Fibroblast of skin of scalp (primary cell): Measurements from ENCODE around the gene REPS2.
A peak's percentile ranks its signal among the peaks of the same experiment; 100 is the strongest.
"Not testable (repeated sequence)": the region's sequence is repeated elsewhere in the genome, so short reads cannot be mapped to it uniquely, and the experiment has no call there.

Experiments
- DNase-seq: peaks from one replicate; pipeline ENCODE4 v3.0.0-alpha.2; 2013

Gene REPS2

DNA sequence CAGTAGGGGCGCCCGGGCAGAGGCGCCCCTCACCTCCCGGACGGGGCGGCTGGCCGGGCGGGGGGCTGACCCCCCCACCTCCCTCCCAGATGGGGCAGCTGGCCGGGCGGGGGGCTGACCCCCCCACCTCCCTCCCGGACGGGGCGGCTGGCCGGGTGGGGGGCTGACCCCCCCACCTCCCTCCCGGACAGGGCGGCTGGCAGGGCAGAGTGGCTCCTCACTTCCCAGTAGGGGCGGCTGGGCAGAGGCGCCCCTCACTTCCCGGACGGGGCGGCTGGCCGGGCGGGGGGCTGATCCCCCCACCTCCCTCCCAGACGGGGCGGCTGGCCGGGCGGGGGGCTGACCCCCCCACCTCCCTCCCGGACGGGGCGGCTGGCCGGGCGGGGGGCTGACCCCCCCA, 18.5 kb downstream of the REPS2 start:
- not testable (repeated sequence) for DNase-seq

DNA sequence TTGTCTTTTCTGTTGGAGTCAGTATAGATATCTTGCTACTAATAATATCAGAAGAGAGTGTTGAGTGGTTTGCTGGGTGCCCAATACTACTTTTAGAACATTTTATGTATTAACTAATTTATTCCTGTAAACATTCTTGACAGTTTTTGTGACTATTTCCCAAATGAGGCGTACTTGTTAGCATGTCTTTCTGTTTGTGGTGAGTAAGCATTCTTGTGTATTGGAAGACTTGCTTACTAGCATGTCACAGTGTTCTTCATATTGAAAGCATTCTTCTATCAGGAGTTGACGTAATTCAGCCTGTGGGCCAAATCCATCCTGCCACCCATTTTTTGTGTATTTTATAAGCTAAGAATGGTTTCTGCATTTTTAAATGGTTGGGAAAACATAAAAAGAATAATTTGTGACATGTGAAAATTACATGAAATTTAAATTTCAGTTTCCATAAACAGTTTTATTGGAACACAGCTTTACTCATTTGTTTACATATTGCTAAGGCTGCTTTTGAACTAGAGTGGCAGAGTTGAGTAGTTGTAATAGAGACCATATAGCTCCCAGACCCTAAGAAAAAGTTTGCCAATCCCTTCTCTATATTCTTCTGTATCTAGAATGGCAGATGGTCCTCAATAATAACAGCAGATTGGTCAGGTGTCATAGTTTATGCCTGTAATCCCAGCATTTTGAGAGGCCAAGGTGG, 20.4 kb downstream of the REPS2 start:
- DNase-seq, result no peak

DNA sequence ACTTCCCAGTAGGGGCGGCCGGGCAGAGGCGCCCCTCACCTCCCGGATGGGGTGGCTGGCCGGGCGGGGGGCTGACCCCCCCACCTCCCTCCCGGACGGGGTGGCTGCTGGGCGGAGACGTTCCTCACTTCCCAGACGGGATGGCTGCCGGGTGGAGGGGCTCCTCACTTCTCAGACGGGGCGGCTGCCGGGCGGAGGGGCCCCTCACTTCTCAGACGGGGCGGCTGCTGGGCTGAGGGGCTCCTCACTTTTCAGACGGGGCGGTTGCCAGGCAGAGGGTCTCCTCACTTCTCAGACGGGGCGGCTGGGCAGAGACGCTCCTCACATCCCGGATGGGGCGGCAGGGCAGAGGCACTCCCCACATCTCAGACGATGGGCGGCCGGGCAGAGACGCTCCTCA, 22.3 kb downstream of the REPS2 start:
- not testable (repeated sequence) for DNase-seq

DNA sequence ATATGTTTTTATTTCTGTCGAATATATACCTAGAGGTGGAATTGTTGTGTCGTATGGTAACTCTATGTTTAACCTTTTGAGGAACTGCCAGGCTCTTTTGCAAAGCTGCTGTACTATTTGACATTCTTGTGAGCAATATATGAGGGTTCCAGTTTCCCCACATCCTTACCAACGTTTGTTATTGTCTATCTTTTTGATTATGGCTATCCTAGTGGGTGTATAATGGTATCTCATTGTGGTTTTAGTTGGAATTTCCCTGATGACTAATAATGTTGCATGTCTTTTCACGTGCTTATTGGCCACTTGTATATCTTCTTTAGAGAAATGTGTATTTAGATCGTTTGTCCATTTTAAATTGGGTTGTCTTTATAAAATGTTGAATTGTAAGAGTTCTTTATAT, 24.5 kb downstream of the REPS2 start:
- peak; percentile 18 for DNase-seq

DNA sequence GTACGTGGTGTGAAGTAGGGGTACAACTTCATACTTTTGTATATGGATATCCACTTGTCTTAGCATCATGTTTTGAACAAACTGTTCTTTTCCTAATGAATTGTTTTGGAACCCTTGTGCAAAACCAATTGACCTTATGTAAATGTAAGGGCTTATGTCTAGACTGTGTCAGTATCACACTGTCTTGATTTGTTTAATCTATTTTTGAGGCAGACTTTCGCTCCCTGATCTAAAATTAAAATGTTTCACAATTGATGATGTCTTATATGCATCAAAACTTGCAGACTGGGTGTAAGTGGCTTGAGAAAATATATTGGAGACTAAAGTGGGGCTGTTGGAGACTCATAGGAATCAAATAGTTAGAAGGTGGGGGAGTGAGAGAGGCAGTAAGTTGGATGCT, 25.2 kb downstream of the REPS2 start:
- DNase-seq, result no peak

DNA sequence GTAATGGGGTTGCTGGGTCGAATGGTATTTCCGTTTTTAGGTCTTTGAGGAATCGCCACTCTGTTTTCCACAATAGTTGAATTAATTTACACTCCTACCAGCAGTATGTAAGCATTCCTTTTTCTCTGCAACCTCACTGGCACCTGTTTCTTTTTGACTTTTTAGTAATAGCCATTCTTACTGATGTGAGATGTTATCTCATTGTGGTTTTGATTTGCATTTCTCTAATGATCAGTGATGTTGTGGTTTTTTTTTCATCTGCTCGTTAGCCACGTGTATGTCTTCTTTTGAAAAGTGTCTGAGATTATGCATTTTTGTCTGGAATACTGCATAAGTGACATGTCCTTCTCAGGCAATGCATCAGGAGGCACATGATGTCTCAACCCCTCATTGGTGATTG, 28.8 kb downstream of the REPS2 start:
- no peak for DNase-seq

DNA sequence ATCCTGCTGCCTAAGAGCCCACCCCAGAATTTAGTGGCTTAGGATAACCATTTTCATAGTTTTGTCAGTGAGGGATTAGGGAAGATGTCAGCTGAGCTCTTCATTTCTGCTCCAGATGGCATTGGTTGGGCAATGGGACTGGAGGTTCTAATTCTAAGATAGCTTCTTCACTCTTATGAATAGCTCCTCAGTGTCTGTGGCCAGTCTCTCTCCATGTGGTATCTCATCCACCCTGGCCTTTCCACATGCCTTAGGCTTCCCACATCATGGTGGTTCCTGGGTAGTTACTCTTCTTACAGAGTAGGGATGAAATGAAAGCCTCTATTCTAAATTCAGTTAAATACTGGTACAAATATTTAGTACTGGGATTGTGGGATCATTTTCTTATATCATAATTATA, 31.3 kb downstream of the REPS2 start:
- DNase-seq, result no peak

DNA sequence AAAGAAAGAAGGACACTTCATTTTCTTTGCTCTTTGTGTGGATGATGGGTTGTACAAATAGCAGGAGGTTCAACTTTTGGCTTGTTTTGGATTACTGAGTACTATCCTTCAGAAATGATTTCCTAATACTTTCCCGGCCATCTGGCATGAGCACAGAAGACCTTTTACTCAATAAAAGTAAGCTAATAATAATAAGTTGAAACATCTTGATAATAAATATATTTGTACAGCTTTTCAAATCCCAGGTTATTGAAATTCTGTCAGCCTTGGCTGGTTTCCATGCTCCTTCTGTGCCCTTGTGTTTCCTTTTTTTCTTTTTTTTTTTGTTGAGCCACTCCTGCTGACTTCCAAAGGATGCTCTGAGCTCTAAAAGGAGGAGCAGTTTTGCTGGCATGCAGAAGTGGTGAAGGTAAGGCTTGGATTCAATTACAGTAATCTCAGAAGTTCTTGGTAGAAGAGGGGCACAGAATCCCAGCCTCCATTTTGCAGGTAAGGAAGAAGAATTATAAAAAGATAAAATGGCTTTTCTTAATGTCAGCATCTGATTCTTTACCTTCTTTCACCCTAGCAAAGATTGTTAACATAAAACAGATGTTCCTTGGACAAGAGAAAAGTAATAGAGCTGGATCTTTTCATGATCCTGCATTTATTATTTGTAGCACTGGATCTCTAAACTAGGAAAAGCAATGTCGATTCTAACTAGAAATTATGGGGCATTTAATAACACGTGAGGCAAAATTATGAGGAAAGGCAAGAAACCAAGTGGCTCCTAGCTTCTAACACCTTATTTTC, 31.9 kb downstream of the REPS2 start:
- DNase-seq, result no peak

DNA sequence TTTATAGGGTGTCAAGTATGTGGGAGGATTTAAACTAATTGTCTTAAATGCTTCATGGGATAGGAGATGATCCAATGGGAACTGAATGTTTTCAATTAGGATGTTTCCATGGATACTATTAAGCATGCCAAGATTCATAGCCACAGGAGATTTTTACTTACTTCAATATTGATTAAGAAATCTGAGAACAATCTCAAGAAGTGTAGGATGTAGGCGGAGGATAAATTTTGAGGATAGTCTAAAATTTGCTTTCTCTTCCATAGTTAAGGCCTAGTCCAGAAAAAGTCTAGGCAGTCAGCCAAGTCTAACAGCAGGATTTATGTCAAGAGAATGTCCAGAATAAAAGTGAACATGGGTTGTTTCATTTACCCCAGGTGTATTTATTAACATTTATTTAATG, 32.8 kb downstream of the REPS2 start:
- peak; percentile 6 for DNase-seq

DNA sequence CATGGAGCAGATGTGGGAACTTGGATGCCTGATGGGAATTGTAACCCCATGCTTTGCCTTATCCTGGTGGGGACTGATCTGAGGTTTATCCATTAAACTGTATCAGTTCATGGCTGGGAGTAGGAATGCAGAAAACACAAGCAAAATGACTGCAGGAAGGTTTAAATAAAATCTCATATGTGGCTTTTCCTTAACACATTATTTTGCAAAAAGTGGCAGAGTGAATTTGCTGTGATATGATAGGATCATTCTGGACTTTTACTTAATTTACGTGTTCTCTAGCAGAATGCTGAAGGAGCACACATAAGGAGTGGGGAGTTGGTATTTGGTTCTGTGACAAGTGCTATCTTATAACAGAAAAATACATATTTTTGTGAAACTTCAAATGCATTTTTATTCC, 34.8 kb downstream of the REPS2 start:
- no peak for DNase-seq

DNA sequence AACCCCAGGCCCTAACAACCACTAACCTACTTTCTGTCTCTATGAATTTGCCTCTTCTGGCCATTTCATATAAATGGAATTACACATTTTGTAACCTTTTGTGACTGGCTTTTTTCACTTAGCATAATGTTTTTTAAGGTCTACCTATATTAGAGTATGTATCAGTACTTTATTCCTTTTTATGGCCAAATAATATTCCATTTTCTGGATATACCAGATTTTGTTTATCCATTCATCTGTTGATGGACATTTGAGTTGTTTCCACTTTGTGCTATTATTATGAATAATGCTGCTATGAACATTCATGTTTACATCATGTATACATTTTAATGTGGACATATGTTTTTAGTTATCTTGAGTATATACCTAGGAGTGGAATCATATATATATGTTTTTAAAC, 35.5 kb downstream of the REPS2 start:
- DNase-seq, result no peak

DNA sequence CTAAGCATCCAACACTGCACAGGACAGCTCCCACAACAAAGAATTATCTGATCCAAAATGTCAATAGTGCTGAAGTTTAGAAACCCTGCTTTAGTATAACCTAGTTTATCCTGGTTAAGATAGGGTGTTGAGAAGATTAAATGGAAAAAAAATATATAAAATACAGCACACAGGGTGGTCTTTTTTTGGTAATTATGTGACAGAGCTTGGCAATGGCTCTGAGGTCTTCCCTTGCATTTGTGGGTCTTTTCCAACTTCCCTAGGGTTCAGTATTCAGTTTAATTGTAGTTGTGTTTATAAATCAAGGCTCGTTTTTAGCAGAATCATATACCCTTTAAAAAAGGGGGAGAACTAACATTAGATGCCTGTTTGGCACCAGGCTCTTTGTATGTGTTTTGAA, 36.6 kb downstream of the REPS2 start:
- DNase-seq, result no peak

DNA sequence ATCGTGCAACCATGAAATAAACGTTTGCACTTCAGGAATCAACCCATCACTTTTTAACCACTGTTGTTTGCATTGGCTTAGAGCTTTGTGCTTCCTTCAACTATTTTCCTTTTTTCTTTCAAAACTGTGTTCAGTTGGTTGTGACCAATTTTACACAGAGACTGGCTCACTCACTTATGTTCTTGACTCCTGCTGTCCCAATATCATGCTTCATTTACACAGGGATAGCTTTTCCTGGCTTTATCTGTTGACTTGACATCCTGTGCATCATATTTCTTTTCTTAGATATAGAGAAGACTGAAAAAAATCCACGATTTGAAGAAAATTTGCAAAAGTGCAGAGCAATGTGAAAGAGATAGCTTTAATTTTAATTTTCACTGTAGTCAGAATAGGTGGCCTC, 38.8 kb downstream of the REPS2 start:
- no peak for DNase-seq

DNA sequence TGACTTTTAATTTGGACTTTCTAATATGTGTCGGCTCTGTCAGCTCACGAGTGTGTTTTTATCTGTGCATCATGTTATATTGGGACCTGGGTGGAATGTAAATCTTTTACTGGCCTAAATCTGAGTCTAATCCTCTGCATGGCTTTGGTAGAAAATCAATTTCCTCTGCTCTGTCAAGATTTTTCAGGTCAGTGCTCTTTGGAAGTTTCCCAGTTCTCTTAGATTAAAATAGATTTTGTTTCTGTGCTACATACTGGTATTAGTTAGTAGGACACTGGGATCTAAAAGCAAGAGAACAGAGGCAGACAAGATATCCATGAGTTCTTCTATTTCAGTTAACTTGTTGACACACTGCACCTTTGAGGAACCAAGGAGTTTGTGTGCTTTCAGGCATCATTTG, 39.7 kb downstream of the REPS2 start:
- DNase-seq, result no peak

DNA sequence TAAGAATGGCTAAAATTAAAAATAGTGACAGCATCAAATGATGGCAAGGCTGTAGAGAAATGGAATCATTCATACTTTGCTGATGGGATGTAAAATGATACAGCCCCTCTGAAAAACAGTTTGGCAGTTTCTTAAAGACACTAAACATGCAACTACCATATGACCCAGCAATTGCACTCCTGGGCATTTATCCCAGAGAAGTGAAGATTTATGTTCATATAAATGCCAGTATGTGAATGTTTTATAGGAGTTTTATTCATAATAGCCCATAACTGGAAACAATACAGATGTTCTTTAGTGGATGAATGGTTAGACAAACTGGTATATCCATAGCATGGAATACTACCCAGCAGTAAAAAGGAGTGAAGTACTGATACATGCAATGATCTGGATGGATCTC, 43.3 kb downstream of the REPS2 start:
- no peak for DNase-seq

DNA sequence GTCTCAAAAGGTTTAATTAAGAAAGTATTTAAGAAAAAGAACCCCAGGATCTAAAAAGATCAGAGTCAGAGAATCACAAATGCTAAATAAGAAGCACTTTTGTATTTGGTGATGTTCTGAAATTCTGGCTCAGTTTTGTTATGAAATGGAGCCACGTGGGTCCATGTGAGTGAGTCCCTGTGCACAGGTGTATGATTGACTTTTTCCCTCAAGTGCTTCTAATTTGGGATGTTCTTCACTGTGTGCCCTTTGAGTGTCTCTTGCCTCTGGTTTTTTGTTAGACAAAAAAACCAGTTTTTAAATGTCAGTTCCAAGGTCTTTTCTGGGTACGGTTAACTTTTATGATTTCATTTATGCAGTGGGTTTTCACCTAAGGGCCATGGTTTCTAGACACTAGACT, 44.4 kb downstream of the REPS2 start:
- no peak for DNase-seq

DNA sequence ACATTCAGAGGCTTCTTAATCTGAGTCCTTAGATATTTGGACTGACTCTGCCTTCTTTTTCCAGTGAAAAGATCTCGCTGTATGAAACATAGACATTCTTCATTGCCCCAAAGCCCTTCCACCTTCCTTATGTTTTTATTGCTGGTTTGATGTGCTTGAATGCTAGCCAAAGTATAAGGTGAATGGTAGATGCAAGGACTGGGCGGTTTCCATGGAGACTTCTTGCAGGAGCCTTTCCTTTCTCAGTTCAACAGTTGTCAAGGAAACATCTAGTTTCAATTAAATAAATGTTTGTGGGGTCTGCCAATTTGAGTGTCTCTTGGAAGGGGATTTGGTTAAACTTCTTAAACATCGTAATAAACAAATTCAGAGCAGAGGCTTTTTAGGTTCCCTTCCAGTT, 46.0 kb downstream of the REPS2 start:
- DNase-seq, result no peak

DNA sequence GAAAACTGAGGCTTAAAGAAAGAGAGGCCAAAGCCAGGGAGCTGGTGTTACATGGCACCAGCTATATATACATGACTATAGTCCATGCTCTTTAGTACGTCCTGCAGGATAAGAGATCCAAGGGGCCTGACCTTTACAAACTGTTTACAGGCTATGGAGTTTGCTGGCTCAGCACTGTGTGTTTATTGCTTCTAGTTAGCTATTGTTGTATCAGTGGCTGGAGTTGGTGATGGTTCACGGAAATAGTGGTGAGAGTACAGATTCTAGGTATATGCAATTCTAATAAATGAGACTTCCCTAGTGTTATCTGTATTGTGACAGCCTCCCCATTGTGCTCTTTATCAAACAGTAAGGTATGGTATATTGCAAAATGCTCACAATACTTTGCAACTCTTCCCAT, 46.5 kb downstream of the REPS2 start:
- no peak for DNase-seq

DNA sequence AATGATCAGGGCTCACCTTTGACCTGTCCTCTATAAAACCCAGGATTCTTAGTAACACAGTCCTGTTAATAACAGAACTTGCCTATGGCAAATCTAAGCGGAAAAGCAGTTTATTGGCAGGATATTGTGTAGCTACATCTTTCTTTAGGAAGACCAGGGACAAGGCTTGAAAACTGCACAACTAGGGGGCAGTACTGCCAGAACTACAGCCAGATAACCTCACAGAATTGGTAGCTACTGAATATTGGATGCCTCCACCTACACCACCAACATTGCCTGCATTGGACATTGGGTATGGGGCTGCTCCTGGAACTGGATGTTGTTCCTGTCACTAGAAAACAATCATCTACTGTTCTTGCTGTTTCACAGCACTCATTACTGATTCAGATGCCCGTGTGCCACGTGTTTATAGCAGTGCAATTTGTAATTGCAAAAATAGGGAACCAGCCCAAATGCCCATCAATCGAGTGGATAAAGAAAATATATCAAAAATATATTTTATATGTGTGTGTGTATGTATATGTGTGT, 47.4 kb downstream of the REPS2 start:
- DNase-seq, result no peak

DNA sequence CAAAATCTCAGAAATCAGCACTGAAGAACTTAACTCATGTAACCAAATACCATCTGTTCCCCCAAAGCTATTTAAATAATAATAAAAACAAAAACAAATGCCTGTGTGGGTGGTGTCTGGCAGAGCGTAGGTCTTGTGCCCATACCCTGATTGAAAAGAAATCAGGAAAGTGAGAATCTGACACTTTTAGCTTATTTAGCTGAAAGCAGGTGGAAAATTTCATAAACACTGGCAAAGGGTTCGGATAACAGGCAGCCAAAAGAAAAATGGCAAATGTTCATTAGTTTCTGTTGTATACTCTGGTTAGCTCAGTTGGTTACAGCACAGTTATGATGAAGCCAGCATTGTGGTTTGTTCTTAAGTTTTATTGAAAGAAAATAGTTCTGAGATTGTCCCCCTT, 48.3 kb downstream of the REPS2 start:
- DNase-seq, result no peak

DNA sequence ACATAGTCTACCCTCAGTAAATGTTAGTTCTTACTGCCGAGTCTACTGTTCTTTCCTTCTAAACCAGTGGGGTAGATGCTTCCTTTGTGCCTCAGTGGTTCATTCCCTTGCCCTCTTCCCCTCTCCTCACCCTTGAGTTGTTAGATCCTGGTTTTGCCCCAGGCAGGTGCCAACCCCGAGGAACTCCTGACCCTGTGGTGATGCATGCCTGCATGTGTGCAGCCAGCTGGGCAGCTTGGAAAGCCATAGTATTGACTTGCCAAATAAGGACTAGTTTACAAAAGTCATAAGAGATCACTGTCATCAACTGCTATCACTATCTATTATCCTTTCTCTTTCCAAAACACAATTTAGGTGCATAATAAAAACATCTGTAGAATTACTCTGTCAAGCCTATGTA, 50.9 kb downstream of the REPS2 start:
- no peak for DNase-seq

DNA sequence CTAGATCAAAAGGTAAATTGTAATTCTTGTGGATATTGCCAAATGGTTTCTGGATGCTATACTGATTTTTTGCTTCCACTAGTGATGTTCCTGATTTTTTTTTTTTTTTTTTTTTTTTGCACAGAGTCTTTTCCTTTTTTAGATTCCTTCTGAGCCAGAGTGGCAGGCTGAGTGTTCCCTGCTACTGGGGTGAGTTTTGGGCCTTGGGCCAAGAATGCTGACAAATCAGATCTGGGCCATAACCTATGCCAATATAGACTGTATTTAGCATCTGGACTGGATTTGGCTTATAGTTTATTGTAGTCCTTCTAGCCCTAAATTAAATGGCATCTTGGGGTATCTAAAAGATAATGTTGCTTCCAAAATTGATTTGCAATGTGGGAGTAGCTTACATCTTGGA, 52.8 kb downstream of the REPS2 start:
- DNase-seq, result peak; percentile 29

DNA sequence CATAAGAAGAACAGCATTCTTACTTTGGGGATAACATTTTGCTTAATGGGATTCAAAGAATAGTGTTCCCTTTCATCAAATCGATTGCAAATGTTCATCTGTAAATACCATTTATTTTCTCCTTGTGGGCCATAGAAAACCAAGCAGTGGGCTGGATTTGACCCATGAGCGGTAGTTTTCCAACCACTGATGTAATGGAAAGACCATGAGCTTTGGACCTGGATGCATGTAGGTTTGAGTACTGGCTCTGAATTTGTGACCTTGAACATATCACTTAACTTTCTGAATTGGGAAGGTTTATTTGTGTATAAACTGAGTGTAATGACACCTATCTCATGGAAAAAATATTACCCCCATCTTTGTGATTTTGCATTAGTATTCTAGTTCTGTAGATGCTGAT, 54.3 kb downstream of the REPS2 start:
- no peak for DNase-seq

DNA sequence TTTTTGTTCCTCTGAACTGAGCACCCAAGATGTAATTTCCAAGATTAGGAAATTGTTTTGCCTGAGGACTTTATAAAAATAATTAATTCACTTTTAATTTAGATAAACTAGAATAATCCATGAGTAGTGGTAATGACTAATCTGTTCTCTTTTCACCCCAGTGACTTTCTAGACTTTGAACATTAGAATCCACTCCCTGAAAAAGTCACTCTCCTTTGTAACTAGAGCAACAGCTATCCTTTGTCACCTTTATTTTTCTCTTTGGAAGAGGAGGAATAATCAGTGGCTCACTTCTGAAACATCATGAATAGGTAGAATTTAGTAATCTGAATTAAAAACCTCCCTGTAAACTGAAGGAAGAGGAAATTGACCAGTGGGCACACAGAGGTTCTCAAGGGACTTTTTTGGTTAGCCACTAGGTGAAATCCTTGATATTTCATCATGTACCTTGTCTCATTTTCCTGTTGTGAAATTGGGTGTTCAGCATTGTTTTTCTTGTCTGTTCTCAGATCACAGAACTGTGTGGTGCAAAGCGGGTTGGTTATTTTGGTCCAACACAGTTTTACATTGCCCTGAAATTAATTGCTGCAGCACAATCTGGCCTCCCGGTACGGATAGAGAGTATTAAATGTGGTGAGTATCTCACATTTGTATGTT, 59.4 kb downstream of the REPS2 start:
- DNase-seq, result no peak
